ENCODE measurements around the gene ACBD4. TPM values are rescaled to one million over a fixed set of nuclear protein-coding genes. Genes with fewer than 3 reads are reported as not detected.

ACBD4 gene
- total RNA-seq, 1 experiment from 2014 or later, result 9.7 TPM

DNA sequence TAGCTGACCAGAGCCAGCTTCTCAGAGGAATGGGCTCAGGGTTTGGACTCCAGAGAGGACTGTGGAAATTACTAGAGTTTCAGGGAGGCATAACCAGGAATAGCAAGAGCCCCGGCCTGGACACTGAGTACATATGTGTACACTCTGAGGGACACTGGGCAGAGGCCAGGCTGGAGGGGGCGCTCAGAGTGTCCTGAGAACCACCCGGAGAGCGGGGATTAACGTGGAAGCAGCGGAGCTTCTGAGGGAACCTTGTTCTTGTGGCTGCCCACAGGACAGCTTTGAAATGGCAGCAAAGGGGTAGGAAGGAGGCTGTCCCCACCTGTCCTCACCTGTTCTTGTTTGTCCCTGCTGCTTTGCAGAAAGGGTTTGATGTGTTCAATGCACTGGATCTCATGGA, 31.0 kb upstream of the ACBD4 start:
- no peak overlapping the region for H3K27ac Mint-ChIP-seq
- no peak overlapping the region for H2BK12ac ChIP-seq (ENCODE audit: insufficient read length, low read depth, low read length)
- H2BK5ac ChIP-seq (ENCODE audit: insufficient read length, low read length), result no peak overlapping the region
- no peaks in the 10 kb centered on the region for H3K9me3 ChIP-seq (ENCODE audit: control insufficient read depth, low read depth, low read length)
- no peak overlapping the region for H3K23ac ChIP-seq (ENCODE audit: insufficient read length, low read depth, low read length)
- H3K4me2 ChIP-seq (ENCODE audit: insufficient read depth, insufficient read length, low read length), result no peak overlapping the region
- H3K9ac ChIP-seq (ENCODE audit: extremely low read depth, insufficient read length, low read length), result no peak overlapping the region
- no peak overlapping the region for H2BK15ac ChIP-seq (ENCODE audit: low read depth, low read length)
- H2BK120ac ChIP-seq (ENCODE audit: low read depth, low read length, poor library complexity, severe bottlenecking), result no peak overlapping the region
- H2BK20ac ChIP-seq (ENCODE audit: low read depth, low read length, poor library complexity, severe bottlenecking), result no peak overlapping the region
- no peaks in the 10 kb centered on the region; the same call in 1 of the 2 replicates for H3K79me2 ChIP-seq (ENCODE audit: insufficient read depth, low read length)
- peaks cover 2% of the 10 kb centered on the region; the same call in 1 of the 2 replicates for H3K27me3 Mint-ChIP-seq (ENCODE audit: low read depth)
- no peak overlapping the region for H3K56ac ChIP-seq (ENCODE audit: insufficient read length, low read depth, low read length)
- no peaks in the 10 kb centered on the region for H3K9me3 Mint-ChIP-seq
- H3K14ac ChIP-seq (ENCODE audit: insufficient read depth, low read length), result no peak overlapping the region
- H3K4me3 Mint-ChIP-seq, result no peak overlapping the region; a peak in 1 of 5 replicates
- no peaks in the 10 kb centered on the region for H3K4me1 Mint-ChIP-seq
- no peak overlapping the region for H3T11ph ChIP-seq (ENCODE audit: low read length)
- no peak overlapping the region for H4K91ac ChIP-seq (ENCODE audit: insufficient read length, low read depth, low read length)
- no peak overlapping the region for H3K18ac ChIP-seq (ENCODE audit: insufficient read length, low read depth, low read length)
- H4K8ac ChIP-seq (replicated peaks; ENCODE audit: insufficient read length, low read depth, low read length), result no peak overlapping the region
- no peaks in the 10 kb centered on the region for H3K79me1 ChIP-seq (ENCODE audit: insufficient read depth, low read depth, low read length, poor library complexity, severe bottlenecking)
- TF ChIP-seq, protein P1, sequence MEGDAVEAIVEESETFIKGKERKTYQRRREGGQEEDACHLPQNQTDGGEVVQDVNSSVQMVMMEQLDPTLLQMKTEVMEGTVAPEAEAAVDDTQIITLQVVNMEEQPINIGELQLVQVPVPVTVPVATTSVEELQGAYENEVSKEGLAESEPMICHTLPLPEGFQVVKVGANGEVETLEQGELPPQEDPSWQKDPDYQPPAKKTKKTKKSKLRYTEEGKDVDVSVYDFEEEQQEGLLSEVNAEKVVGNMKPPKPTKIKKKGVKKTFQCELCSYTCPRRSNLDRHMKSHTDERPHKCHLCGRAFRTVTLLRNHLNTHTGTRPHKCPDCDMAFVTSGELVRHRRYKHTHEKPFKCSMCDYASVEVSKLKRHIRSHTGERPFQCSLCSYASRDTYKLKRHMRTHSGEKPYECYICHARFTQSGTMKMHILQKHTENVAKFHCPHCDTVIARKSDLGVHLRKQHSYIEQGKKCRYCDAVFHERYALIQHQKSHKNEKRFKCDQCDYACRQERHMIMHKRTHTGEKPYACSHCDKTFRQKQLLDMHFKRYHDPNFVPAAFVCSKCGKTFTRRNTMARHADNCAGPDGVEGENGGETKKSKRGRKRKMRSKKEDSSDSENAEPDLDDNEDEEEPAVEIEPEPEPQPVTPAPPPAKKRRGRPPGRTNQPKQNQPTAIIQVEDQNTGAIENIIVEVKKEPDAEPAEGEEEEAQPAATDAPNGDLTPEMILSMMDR (conservative IDR thresholded peaks at IDR 0.05), result no peak
- H2AK5ac ChIP-seq (ENCODE audit: insufficient read length, low read length), result no peak overlapping the region
- no CpG with 5 or more reads among the region's 6 CpGs for WGBS (ENCODE audit: extremely low coverage, insufficient read length, low lambda C conversion rate)
- no peaks in the 10 kb centered on the region for H3K27me3 ChIP-seq (ENCODE audit: insufficient read depth, low read length)
- H4K20me1 ChIP-seq (ENCODE audit: control insufficient read depth, insufficient read depth, insufficient read length), result no peaks in the 10 kb centered on the region
- H3K4me1 ChIP-seq (ENCODE audit: insufficient read depth, low read length), result no peaks in the 10 kb centered on the region
- H3K4ac ChIP-seq (ENCODE audit: low read depth, low read length), result no peak overlapping the region
- no peak overlapping the region for H2AFZ ChIP-seq (ENCODE audit: low read length)
- peaks cover 22 to 90% (median 78%) of the 10 kb centered on the region in 3 experiments; a peak in 6 of 7 replicates for H3K36me3 Mint-ChIP-seq (ENCODE audit: insufficient read depth in 1 of 3, low read depth in 3 of 3)
- H4K5ac ChIP-seq (ENCODE audit: insufficient read length, low read depth, low read length), result no peak overlapping the region
- DNase-seq, result no peak
- no peaks in the 10 kb centered on the region for H3K23me2 ChIP-seq (ENCODE audit: insufficient read length, low read depth, low read length, poor library complexity, severe bottlenecking)
- no peak overlapping the region for H3K27ac ChIP-seq (ENCODE audit: insufficient read length, low read depth, low read length)

Data from H9 (cell line).